ENCODE data around the gene SPSB4.
"Not testable (repeated sequence)": the region's sequence is repeated elsewhere in the genome, so short reads cannot be mapped to it uniquely, and the experiment has no call there.

SPSB4 gene

GRCh38 chr3:141096981-141097380 lies 45.8 kb downstream of the SPSB4 start:
- no peak for DNase-seq

- DNase-seq, result no peak
Measured at GRCh38 chr3:141100112-141100511, 49.0 kb downstream of the SPSB4 start.

GRCh38 chr3:141100531-141101320 lies 49.6 kb downstream of the SPSB4 start:
- no peak for DNase-seq

GRCh38 chr3:141102372-141102771 lies 51.2 kb downstream of the SPSB4 start:
- no peak for DNase-seq

GRCh38 chr3:141103067-141103466 lies 51.9 kb downstream of the SPSB4 start:
- DNase-seq, result no peak

GRCh38 chr3:141103503-141103902 lies 52.4 kb downstream of the SPSB4 start:
- DNase-seq, result no peak

- no peak for DNase-seq
Measured at GRCh38 chr3:141104151-141104821, 53.1 kb downstream of the SPSB4 start.

- DNase-seq, result peak; percentile 60
Measured at GRCh38 chr3:141105828-141106628, 54.9 kb downstream of the SPSB4 start.

- no peak for DNase-seq
Measured at GRCh38 chr3:141106842-141107241, 55.7 kb downstream of the SPSB4 start.

GRCh38 chr3:141108039-141108438 lies 56.9 kb downstream of the SPSB4 start:
- DNase-seq, result no peak

GRCh38 chr3:141109751-141110150 lies 58.6 kb downstream of the SPSB4 start:
- no peak for DNase-seq

GRCh38 chr3:141110322-141110721 lies 59.2 kb downstream of the SPSB4 start:
- DNase-seq, result no peak

GRCh38 chr3:141111364-141112155 lies 60.4 kb downstream of the SPSB4 start:
- no peak for DNase-seq

- DNase-seq, result no peak
Measured at GRCh38 chr3:141112686-141113297, 61.6 kb downstream of the SPSB4 start.

- not testable (repeated sequence) for DNase-seq
Measured at GRCh38 chr3:141113680-141114079, 62.5 kb downstream of the SPSB4 start.

- DNase-seq, result no peak
Measured at GRCh38 chr3:141114179-141114745, 63.1 kb downstream of the SPSB4 start.

GRCh38 chr3:141114816-141115460 lies 63.8 kb downstream of the SPSB4 start:
- DNase-seq, result no peak

- no peak for DNase-seq
Measured at GRCh38 chr3:141115789-141116541, 64.8 kb downstream of the SPSB4 start.

GRCh38 chr3:141116721-141117120 lies 65.6 kb downstream of the SPSB4 start:
- no peak for DNase-seq

GRCh38 chr3:141117982-141118381 lies 66.8 kb downstream of the SPSB4 start:
- DNase-seq, result not testable (repeated sequence)
